Activated CD8-positive, alpha-beta memory T cell treated with anti-CD3 and anti-CD28 coated beads for 36 hours (primary cell): Measurements from ENCODE around the gene LARP4B. TPM values are rescaled to one million over a fixed set of nuclear protein-coding genes. Genes with fewer than 3 reads are reported as not detected.
"Not testable (repeated sequence)": the region's sequence is repeated elsewhere in the genome, so short reads cannot be mapped to it uniquely, and the experiment has no call there.

Experiments
- CTCF ChIA-PET: fragments of 350-600 bp; sonication (Branson Sonifier 250); formaldehyde crosslinking; loops from one replicate; lab custom pipeline; 2021; ENCODE audit warnings: antibody characterized with exemption; lab: Charles Lee
- POLR2A ChIA-PET: fragments of 350-600 bp; sonication (Branson Sonifier 250); formaldehyde crosslinking; loops from one replicate; lab custom pipeline; 2021; ENCODE audit warnings: antibody characterized with exemption; lab: Charles Lee
- total RNA-seq, 2 experiments: library from RNA; stranded (reverse); gene quantifications; one replicate each; pipeline ENCODE4 v1.2.3, GENCODE V29; 2021

Gene LARP4B
- total RNA-seq, 2 experiments from 2014 or later, result 127 to 137 TPM

- ChIA-PET POLR2A (no interaction called here), CTCF (no interaction called here)
Observed at GRCh38 chr10:963186-963585, 31.7 kb upstream of the LARP4B start.

GRCh38 chr10:962342-962741 lies 30.8 kb upstream of the LARP4B start:
- ChIA-PET POLR2A (no interaction called here), CTCF (interaction anchor here (0.7 kb wide), 2 partner anchors 12 to 390 kb away, joined by 3 read pairs; no protein-coding TSS in a partner anchor)

GRCh38 chr10:958856-959255 lies 27.4 kb upstream of the LARP4B start:
- CTCF ChIA-PET, result no interaction called here
- POLR2A ChIA-PET, result no interaction called here

- ChIA-PET POLR2A (no interaction called here), CTCF (no interaction called here)
Observed at GRCh38 chr10:958106-958505, 26.6 kb upstream of the LARP4B start.

GRCh38 chr10:955820-956217 lies 24.3 kb upstream of the LARP4B start:
- CTCF ChIA-PET, result no interaction called here
- POLR2A ChIA-PET, result no interaction called here

- ChIA-PET CTCF (no interaction called here), POLR2A (no interaction called here)
Observed at GRCh38 chr10:955127-955819, 23.8 kb upstream of the LARP4B start.

GRCh38 chr10:954396-954795 lies 22.9 kb upstream of the LARP4B start:
- ChIA-PET POLR2A (no interaction called here), CTCF (no interaction called here)

- ChIA-PET POLR2A (no interaction called here), CTCF (no interaction called here)
Observed at GRCh38 chr10:953836-954235, 22.3 kb upstream of the LARP4B start.

- CTCF ChIA-PET, result no interaction called here
- POLR2A ChIA-PET, result no interaction called here
Observed at GRCh38 chr10:949446-949845, 17.9 kb upstream of the LARP4B start.

GRCh38 chr10:948347-948746 lies 16.8 kb upstream of the LARP4B start:
- ChIA-PET CTCF (no interaction called here), POLR2A (no interaction called here)

GRCh38 chr10:947881-948280 lies 16.4 kb upstream of the LARP4B start:
- ChIA-PET POLR2A (no interaction called here), CTCF (no interaction called here)

- POLR2A ChIA-PET, result no interaction called here
- CTCF ChIA-PET, result no interaction called here
Observed at GRCh38 chr10:947051-947450, 15.5 kb upstream of the LARP4B start.

GRCh38 chr10:945778-946177 lies 14.3 kb upstream of the LARP4B start:
- CTCF ChIA-PET, result no interaction called here
- POLR2A ChIA-PET, result interaction anchor here (0.7 kb wide), 1 partner anchor 14 kb away, joined by 6 read pairs; no protein-coding TSS in a partner anchor

GRCh38 chr10:944034-944831 lies 12.7 kb upstream of the LARP4B start:
- POLR2A ChIA-PET, result no interaction called here
- CTCF ChIA-PET, result interaction anchor here (0.6 kb wide), 1 partner anchor 85 kb away, joined by 3 read pairs; no protein-coding TSS in a partner anchor

GRCh38 chr10:943334-944033 lies 12.0 kb upstream of the LARP4B start:
- POLR2A ChIA-PET, result no interaction called here
- CTCF ChIA-PET, result no interaction called here

- CTCF ChIA-PET, result no interaction called here
- POLR2A ChIA-PET, result no interaction called here
Observed at GRCh38 chr10:938941-939678, 7.6 kb upstream of the LARP4B start.

- POLR2A ChIA-PET, result no interaction called here
- CTCF ChIA-PET, result interaction anchor here (1.5 kb wide), 1 partner anchor 9 kb away, joined by 3 read pairs; no protein-coding TSS in a partner anchor
Observed at GRCh38 chr10:934746-935406, 3.4 kb upstream of the LARP4B start.

- POLR2A ChIA-PET, CTCF ChIA-PET: not testable (repeated sequence)
Observed at GRCh38 chr10:934165-934564, 2.7 kb upstream of the LARP4B start.

GRCh38 chr10:932589-932988 lies 1.1 kb upstream of the LARP4B start:
- POLR2A ChIA-PET, result no interaction called here

More at GRCh38 chr10:932589-932988, 1.1 kb upstream of the LARP4B start:
- CTCF ChIA-PET, result no interaction called here
